ENCODE data around the gene CD99.

The CD99 gene

GRCh38 chrX:2666491-2666890, 24.6 kb upstream of the CD99 start:
- H3K27me3 ChIP-seq (ENCODE audit: control insufficient read depth in 1 of 2, insufficient read depth in 1 of 2, low read length in 2 of 2) = no peaks in the 10 kb centered on the region
- H2BK12ac ChIP-seq (ENCODE audit: low read length in 2 of 2) = no peak overlapping the region
- H4K91ac ChIP-seq (ENCODE audit: low read length) = no peak overlapping the region
- no peak overlapping the region for H3K18ac ChIP-seq (ENCODE audit: low read depth in 1 of 2, low read length in 2 of 2)
- H3K79me1 ChIP-seq (replicated peaks; ENCODE audit: low read length, poor library complexity, severe bottlenecking) = no peaks in the 10 kb centered on the region
- no peak overlapping the region for H3K4me2 ChIP-seq (ENCODE audit: low read length, poor library complexity, severe bottlenecking)
- no peaks in the 10 kb centered on the region for H3K9me3 ChIP-seq (ENCODE audit: control insufficient read depth, low read length)
- no peak overlapping the region for H3K27ac ChIP-seq (ENCODE audit: low read length, poor library complexity, severe bottlenecking)
- no peak overlapping the region for H3K9ac ChIP-seq (ENCODE audit: low read length)
- no peak overlapping the region for H3K4ac ChIP-seq (ENCODE audit: low read depth in 1 of 2, low read length in 2 of 2)
- DNase-seq = no peak
- no peak overlapping the region for H4K8ac ChIP-seq (ENCODE audit: low read length)
- H2AK5ac ChIP-seq (ENCODE audit: low read length, severe bottlenecking) = no peak overlapping the region
- no peak overlapping the region for H2BK5ac ChIP-seq (ENCODE audit: low read depth, low read length, poor library complexity, severe bottlenecking)
- no peak overlapping the region for H2BK120ac ChIP-seq (ENCODE audit: low read depth, low read length)
- no peak overlapping the region for H2BK15ac ChIP-seq (ENCODE audit: low read depth, poor library complexity, severe bottlenecking)
- no peak overlapping the region for H3K14ac ChIP-seq (ENCODE audit: low read length in 2 of 2)
- no peak overlapping the region for H3K23ac ChIP-seq (ENCODE audit: low read length in 2 of 2)
- H3K4me3 ChIP-seq (ENCODE audit: insufficient read depth in 1 of 2, low read depth in 1 of 2, low read length in 2 of 2) = no peak overlapping the region
- H3K36me3 ChIP-seq (ENCODE audit: control insufficient read depth in 1 of 2, insufficient read depth in 2 of 2, low read depth in 1 of 2, low read length in 2 of 2) = no peaks in the 10 kb centered on the region
- H2AFZ ChIP-seq (ENCODE audit: low read depth, low read length) = no peak overlapping the region
- 93% methylated on average over 2 of the region's 2 CpGs for WGBS
- H3K4me1 ChIP-seq (ENCODE audit: control insufficient read depth, insufficient read depth, low read depth, low read length) = peaks cover 4% of the 10 kb centered on the region

DNA sequence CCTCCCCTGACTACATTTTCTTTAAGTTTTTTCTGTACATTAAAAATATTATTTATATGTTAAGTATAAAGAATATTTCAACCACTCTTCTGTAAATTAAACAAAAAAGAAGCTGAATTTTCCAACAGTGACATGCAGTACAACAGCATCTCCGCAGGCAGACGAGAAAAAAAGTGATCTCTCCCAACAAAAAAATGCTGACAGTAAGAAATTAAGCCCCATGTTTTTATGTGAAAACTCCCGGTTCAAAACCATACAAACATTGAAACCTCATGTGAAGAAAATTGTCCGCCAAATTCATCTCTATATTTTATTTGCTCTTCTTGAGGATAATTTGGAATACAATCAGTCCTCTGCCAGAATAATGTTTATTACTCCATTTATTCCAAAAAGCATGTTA, 20.1 kb upstream of the CD99 start:
- Histone ChIP-seq H4K91ac (ENCODE audit: low read length) (no peak overlapping the region), H3K9me3 (ENCODE audit: control insufficient read depth, low read length) (no peaks in the 10 kb centered on the region), H2BK12ac (ENCODE audit: low read length in 2 of 2) (no peak overlapping the region), H2BK120ac (ENCODE audit: low read depth, low read length) (no peak overlapping the region), H4K8ac (ENCODE audit: low read length) (no peak overlapping the region), H3K4me1 (ENCODE audit: control insufficient read depth, insufficient read depth, low read depth, low read length) (peaks cover 2% of the 10 kb centered on the region), H3K18ac (ENCODE audit: low read depth in 1 of 2, low read length in 2 of 2) (no peak overlapping the region), H3K23ac (ENCODE audit: low read length in 2 of 2) (no peak overlapping the region), H3K4me3 (ENCODE audit: insufficient read depth in 1 of 2, low read depth in 1 of 2, low read length in 2 of 2) (no peak overlapping the region), H3K27me3 (ENCODE audit: control insufficient read depth in 1 of 2, insufficient read depth in 1 of 2, low read length in 2 of 2) (no peaks in the 10 kb centered on the region), H3K36me3 (ENCODE audit: control insufficient read depth in 1 of 2, insufficient read depth in 2 of 2, low read depth in 1 of 2, low read length in 2 of 2) (no peaks in the 10 kb centered on the region), H3K27ac (ENCODE audit: low read length, poor library complexity, severe bottlenecking) (no peak overlapping the region), H2AFZ (ENCODE audit: low read depth, low read length) (no peak overlapping the region), H3K4me2 (ENCODE audit: low read length, poor library complexity, severe bottlenecking) (no peak overlapping the region), H3K9ac (ENCODE audit: low read length) (no peak overlapping the region), H2BK15ac (ENCODE audit: low read depth, poor library complexity, severe bottlenecking) (no peak overlapping the region), H3K14ac (ENCODE audit: low read length in 2 of 2) (no peak overlapping the region), H2AK5ac (ENCODE audit: low read length, severe bottlenecking) (no peak overlapping the region), H2BK5ac (ENCODE audit: low read depth, low read length, poor library complexity, severe bottlenecking) (no peak overlapping the region), H3K79me1 (replicated peaks; ENCODE audit: low read length, poor library complexity, severe bottlenecking) (no peaks in the 10 kb centered on the region), H3K4ac (ENCODE audit: low read depth in 1 of 2, low read length in 2 of 2) (no peak overlapping the region)
- WGBS = 64% methylated on average over 3 of the region's 4 CpGs
- no peak for DNase-seq

DNA sequence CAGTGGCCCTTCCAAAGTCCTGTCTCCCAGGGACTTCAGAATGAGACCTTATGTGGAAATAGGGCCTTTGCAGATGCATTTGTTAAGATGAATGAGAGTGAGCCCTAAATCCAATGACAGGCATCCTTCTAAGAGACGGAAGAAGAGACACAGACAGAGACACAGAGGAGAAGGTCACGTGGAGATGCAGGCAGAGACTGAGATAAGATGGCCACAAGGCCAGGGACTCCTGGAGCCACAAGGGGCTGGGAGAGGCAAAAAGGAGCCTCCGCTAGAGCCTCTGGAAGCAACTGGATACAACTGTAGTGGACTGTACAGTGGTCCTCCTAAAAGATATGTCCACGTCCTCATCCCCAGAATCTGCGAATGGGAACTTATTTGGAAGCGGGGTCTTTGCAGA, 19.0 kb upstream of the CD99 start:
- no peaks in the 10 kb centered on the region for H3K9me3 ChIP-seq (ENCODE audit: control insufficient read depth, low read length)
- no peak overlapping the region for H2BK120ac ChIP-seq (ENCODE audit: low read depth, low read length)
- H3K4me3 ChIP-seq (ENCODE audit: insufficient read depth in 1 of 2, low read depth in 1 of 2, low read length in 2 of 2) = no peak overlapping the region
- no peak overlapping the region for H2BK12ac ChIP-seq (ENCODE audit: low read length in 2 of 2)
- no peak overlapping the region for H2AFZ ChIP-seq (ENCODE audit: low read depth, low read length)
- no peak overlapping the region for H2BK5ac ChIP-seq (ENCODE audit: low read depth, low read length, poor library complexity, severe bottlenecking)
- no peak overlapping the region for H3K4ac ChIP-seq (ENCODE audit: low read depth in 1 of 2, low read length in 2 of 2)
- H3K18ac ChIP-seq (ENCODE audit: low read depth in 1 of 2, low read length in 2 of 2) = no peak overlapping the region
- H4K91ac ChIP-seq (ENCODE audit: low read length) = no peak overlapping the region
- no peaks in the 10 kb centered on the region for H3K79me1 ChIP-seq (replicated peaks; ENCODE audit: low read length, poor library complexity, severe bottlenecking)
- H3K27me3 ChIP-seq (ENCODE audit: control insufficient read depth in 1 of 2, insufficient read depth in 1 of 2, low read length in 2 of 2) = no peaks in the 10 kb centered on the region
- no peaks in the 10 kb centered on the region for H3K36me3 ChIP-seq (ENCODE audit: control insufficient read depth in 1 of 2, insufficient read depth in 2 of 2, low read depth in 1 of 2, low read length in 2 of 2)
- no peak overlapping the region for H2BK15ac ChIP-seq (ENCODE audit: low read depth, poor library complexity, severe bottlenecking)
- H3K4me2 ChIP-seq (ENCODE audit: low read length, poor library complexity, severe bottlenecking) = no peak overlapping the region
- H3K14ac ChIP-seq (ENCODE audit: low read length in 2 of 2) = no peak overlapping the region
- no peak overlapping the region for H4K8ac ChIP-seq (ENCODE audit: low read length)
- H2AK5ac ChIP-seq (ENCODE audit: low read length, severe bottlenecking) = no peak overlapping the region
- H3K4me1 ChIP-seq (ENCODE audit: control insufficient read depth, insufficient read depth, low read depth, low read length) = peaks cover 1% of the 10 kb centered on the region
- H3K27ac ChIP-seq (ENCODE audit: low read length, poor library complexity, severe bottlenecking) = no peak overlapping the region
- DNase-seq = no peak
- H3K23ac ChIP-seq (ENCODE audit: low read length in 2 of 2) = no peak overlapping the region
- WGBS = 98% methylated on average over 6 of the region's 6 CpGs
- H3K9ac ChIP-seq (ENCODE audit: low read length) = no peak overlapping the region

DNA sequence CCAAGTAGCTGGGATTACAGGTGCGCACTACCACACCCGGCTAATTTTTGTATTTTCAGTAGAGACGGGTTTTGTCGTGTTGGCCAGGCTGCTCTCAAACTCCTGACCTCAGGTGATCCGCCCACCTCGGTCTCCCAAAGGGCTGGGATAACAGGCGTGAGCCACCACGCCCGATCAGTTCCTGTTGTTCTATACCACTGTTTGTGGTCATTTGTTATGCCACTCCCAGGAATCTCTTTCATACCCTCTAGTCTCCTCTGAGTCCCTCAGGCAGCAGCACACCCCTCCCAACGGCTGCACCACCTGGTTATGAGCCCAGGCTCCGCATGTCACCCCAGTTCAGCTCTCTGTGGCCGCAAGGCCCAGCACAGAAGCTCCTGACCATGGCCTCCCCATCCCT, 17.5 kb upstream of the CD99 start:
- Histone ChIP-seq H4K91ac (ENCODE audit: low read length) (no peak overlapping the region), H2BK12ac (ENCODE audit: low read length in 2 of 2) (no peak overlapping the region), H3K79me1 (replicated peaks; ENCODE audit: low read length, poor library complexity, severe bottlenecking) (no peaks in the 10 kb centered on the region), H2BK120ac (ENCODE audit: low read depth, low read length) (no peak overlapping the region), H2BK15ac (ENCODE audit: low read depth, poor library complexity, severe bottlenecking) (no peak overlapping the region), H3K14ac (ENCODE audit: low read length in 2 of 2) (no peak overlapping the region), H3K4me1 (ENCODE audit: control insufficient read depth, insufficient read depth, low read depth, low read length) (peaks cover 8% of the 10 kb centered on the region), H2AFZ (ENCODE audit: low read depth, low read length) (no peak overlapping the region), H3K4ac (ENCODE audit: low read depth in 1 of 2, low read length in 2 of 2) (no peak overlapping the region), H2AK5ac (ENCODE audit: low read length, severe bottlenecking) (no peak overlapping the region), H2BK5ac (ENCODE audit: low read depth, low read length, poor library complexity, severe bottlenecking) (no peak overlapping the region), H3K27me3 (ENCODE audit: control insufficient read depth in 1 of 2, insufficient read depth in 1 of 2, low read length in 2 of 2) (no peaks in the 10 kb centered on the region), H3K9me3 (ENCODE audit: control insufficient read depth, low read length) (no peaks in the 10 kb centered on the region), H3K4me2 (ENCODE audit: low read length, poor library complexity, severe bottlenecking) (no peak overlapping the region), H4K8ac (ENCODE audit: low read length) (no peak overlapping the region), H3K36me3 (ENCODE audit: control insufficient read depth in 1 of 2, insufficient read depth in 2 of 2, low read depth in 1 of 2, low read length in 2 of 2) (no peaks in the 10 kb centered on the region), H3K9ac (ENCODE audit: low read length) (no peak overlapping the region), H3K4me3 (ENCODE audit: insufficient read depth in 1 of 2, low read depth in 1 of 2, low read length in 2 of 2) (no peak overlapping the region), H3K27ac (ENCODE audit: low read length, poor library complexity, severe bottlenecking) (no peak overlapping the region), H3K23ac (ENCODE audit: low read length in 2 of 2) (no peak overlapping the region), H3K18ac (ENCODE audit: low read depth in 1 of 2, low read length in 2 of 2) (peak overlapping the region in 1 of 2 experiments; percentile 3)
- WGBS = 96% methylated on average over 12 of the region's 12 CpGs
- DNase-seq = no peak
